GM08714 (cell line): ENCODE data around the gene PDE4D.

Source experiments
- H3K4me3 ChIP-seq: fragments of 200-500 bp; sonication (Bioruptor generic); 2 replicates; pipeline ENCODE4 v1.5.1; 2014; ENCODE audit warnings: mild to moderate bottlenecking, low read length, inconsistent platforms
- ZNF274 ChIP-seq: IDR thresholded peaks from 2 replicates; pipeline ENCODE4 v1.6.1; 2012; ENCODE audit warnings: mild to moderate bottlenecking, low read depth, low read length

The PDE4D gene

GRCh38 chr5:59182760-59183159 is 710.8 kb downstream of the PDE4D start:
- H3K4me3 ChIP-seq: no peak overlapping the region
- TF ChIP-seq ZNF274: no peak

- TF ChIP-seq ZNF274: no peak
- no peak overlapping the region for H3K4me3 ChIP-seq
These were observed 713.0 kb downstream of the PDE4D start for GRCh38 chr5:59180515-59180914.

GRCh38 chr5:59179704-59180103 is 713.8 kb downstream of the PDE4D start:
- H3K4me3 ChIP-seq: no peak overlapping the region
- TF ChIP-seq ZNF274: no peak

GRCh38 chr5:59178482-59178881 is 715.0 kb downstream of the PDE4D start:
- TF ChIP-seq ZNF274: no peak

DNA sequence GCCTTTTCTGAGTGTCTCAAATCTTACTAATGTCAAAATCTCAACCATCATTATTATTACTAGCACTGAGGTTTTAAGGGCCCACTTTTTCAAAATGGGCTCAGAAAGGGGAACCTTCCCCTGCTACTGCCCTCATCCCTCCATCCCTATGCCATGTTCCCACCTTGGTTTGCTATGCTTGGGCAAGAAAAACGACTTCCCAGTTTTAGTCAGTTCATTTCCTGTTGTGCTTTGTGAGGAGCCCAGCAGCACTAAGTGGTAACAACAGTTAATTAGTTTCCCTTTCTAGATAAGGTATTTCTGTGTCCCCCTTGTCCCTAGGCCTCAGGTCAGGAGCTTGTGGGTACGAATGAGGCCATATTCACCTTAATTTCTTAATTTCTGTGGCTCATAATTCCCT is 715.5 kb downstream of the PDE4D start:
- TF ChIP-seq ZNF274: no peak
- H3K4me3 ChIP-seq: no peak overlapping the region

More at GRCh38 chr5:59178482-59178881, 715.0 kb downstream of the PDE4D start:
- H3K4me3 ChIP-seq: no peak overlapping the region

- no peak overlapping the region for H3K4me3 ChIP-seq
- TF ChIP-seq ZNF274: no peak
These were observed 715.9 kb downstream of the PDE4D start for GRCh38 chr5:59177644-59178043.

GRCh38 chr5:59174248-59174844 is 719.2 kb downstream of the PDE4D start:
- H3K4me3 ChIP-seq: no peak overlapping the region
- TF ChIP-seq ZNF274: no peak

DNA sequence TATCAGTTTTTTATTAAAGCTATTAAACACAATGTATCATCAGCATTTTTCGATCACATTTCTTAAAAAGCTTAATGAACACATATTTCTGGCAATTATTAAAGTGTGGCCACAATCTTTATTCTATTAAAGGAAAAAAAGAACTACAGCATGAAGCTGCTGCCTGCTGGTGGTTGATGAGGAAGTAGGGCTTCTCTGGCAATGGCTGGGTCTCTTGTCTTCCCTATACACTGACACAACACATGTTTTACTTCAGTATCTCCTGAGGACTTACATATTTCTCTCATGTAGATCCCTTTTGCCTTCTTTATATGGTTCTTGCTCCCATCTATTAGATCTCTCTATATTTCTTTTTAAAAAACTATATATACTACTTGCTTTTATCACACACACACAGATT is 719.9 kb downstream of the PDE4D start:
- TF ChIP-seq ZNF274: no peak
- no peak overlapping the region for H3K4me3 ChIP-seq

DNA sequence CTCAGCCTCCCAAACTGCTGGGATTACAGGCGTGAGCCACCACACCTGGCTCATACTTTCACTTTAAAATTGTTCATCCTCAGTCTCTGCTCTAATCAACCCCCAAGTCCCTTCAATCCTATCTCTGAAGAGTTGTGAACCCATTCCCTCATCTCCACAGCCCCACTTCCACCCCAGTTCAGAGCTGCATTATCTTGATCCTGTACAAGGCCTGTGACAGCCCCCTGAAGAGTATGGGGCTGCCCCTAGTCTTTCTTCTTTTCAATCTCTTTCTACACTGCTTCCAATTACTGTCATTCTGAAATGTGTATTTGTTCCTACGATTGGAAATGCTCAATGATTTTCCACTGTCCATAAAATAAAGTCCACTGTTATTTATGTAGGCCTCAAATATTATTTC is 722.4 kb downstream of the PDE4D start:
- TF ChIP-seq ZNF274: no peak
- H3K4me3 ChIP-seq: no peak overlapping the region

DNA sequence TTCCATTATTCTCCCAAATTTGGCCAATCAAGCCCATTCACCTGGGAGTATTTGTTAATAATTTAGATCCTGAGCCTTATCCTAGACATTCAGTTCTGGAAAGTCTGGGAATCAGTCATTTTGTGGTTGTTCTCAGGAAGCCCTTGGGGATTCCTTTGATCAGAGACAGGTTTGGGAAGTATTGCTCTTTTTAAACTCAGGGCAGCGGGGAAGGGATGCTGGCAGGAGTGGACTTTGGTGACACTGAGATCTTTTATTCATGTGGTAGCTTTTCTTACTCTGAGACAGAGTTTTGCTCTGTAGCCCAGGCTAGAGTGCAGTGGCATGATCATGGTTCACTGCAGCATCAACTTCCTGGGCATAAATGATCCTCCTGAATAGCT is 723.8 kb downstream of the PDE4D start:
- no peak for TF ChIP-seq ZNF274
- H3K4me3 ChIP-seq: no peak overlapping the region

DNA sequence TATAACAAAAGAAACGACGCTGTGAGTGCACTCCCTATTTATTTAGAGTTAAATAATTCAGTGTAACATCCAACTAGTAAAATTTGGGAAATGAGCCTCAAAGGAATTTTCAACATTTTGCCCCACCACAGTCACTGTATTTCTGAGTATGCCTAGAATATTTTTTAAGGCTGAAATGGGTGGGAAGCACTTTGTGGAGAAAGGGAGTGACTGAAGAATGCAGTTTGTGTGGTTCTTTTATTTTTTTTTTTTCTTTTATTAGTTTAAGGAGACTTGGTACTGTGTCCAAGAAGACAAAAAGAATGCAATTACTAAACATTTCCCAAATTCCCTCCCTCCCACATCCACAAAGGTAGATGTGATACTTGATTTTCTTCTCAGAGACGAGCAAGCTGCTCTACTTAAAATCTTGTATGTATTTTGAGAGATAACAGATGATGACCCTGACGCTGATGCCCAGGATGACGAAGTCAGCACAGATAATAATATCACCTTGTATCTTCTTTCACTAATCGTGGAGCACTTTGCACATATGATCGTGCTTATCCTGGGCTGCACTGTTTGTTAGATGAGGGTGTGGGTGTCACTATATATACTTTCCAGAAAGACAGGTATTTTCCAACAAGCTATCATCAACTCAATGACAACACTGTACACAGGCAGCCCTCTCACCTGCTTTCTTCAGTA is 724.3 kb downstream of the PDE4D start:
- TF ChIP-seq ZNF274: no peak
- no peak overlapping the region for H3K4me3 ChIP-seq

DNA sequence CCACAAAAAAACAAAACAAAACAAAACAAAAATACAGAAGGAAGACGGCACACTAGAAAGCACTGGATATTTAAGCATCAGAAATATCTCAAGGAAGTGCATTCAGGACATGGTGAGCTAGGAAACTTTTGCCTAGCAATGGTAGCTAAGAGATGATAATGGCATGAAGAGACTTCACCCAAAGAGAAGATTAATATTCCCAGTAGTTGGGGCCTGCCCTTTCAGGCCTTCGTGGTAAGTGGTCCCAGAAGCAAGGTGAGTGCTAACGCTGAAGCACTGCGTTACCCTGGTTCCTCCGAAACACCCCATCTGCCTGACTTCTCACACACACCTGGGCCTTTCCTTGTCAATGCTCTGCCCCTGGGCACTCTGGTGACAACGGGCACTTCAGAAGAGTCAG is 725.5 kb downstream of the PDE4D start:
- no peak overlapping the region for H3K4me3 ChIP-seq
- no peak for TF ChIP-seq ZNF274

DNA sequence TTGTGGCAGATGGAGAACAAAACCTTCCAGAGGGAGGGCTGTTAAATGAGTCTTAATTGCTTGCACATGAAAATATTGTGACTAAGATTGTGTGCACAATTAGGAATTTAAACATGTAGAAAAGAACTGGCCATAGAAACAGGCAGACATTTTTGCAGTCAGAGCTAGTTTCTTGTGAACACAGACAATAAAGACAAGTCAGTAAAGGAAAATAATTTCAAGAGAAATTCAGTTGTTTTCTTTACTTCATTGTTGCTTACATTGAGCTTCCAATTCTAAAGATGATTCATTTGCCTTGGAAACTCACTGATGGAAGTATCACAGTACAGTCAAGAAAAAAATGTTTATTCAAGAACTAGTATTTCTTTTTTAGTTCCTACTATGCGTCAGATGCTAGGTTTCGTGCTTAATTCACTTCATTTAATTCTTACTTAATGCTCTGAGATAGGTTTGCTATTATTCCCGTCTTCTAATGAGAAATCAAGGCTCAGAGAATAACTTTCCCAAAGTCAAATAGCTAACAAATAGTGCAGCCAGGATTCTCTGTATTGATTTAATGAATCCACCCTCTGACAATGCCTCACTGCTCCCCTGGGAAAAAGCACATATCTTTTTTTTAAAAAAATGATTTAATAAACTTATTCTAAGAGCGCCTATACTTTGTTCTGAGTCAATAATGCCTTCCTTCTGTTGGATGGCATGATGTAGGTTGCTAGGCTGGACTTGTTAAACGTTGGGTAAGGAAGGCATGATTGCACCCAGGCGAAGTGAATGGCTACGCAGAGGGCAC is 729.3 kb downstream of the PDE4D start:
- no peak for TF ChIP-seq ZNF274
- no peak overlapping the region for H3K4me3 ChIP-seq

GRCh38 chr5:59161221-59162105 is 732.1 kb downstream of the PDE4D start:
- no peak for TF ChIP-seq ZNF274
- no peak overlapping the region for H3K4me3 ChIP-seq
